Measurements from ENCODE around the gene UTS2R. TPM values are rescaled to one million over a fixed set of nuclear protein-coding genes. Genes with fewer than 3 reads are reported as not detected.

Gene UTS2R
- total and polyA plus RNA-seq, 7 donors, result 0.10 to 3.8 (median 0.70) TPM; not detected in 3

GRCh38 chr17:82328141-82328993, 43.2 kb upstream of the UTS2R start:
- WGBS, 3 donors, result 77 to 80% (median 78%) methylated on average over 28 of the region's 28 CpGs
- TF ChIP-seq CTCF (IDR thresholded peaks at IDR 0.05), result no peak
- Histone ChIP-seq H3K36me3 (ENCODE audit: insufficient read depth in 1 of 2, low read depth in 1 of 2) (no peaks in the 10 kb centered on the region), H3K9me3 (no peaks in the 10 kb centered on the region), H3K4me1 (peaks cover 17% of the 10 kb centered on the region), H3K27me3 (ENCODE audit: insufficient read depth in 3 of 3, low read length in 2 of 3) (peaks cover 0 to 39% (median 16%) of the 10 kb centered on the region in 3 donors), H3K27ac (no peak overlapping the region), H3K4me3 (no peak overlapping the region)
- no peak for DNase-seq
- intact Hi-C loops (cut with DNase I), result no loop called here
- no peak for ATAC-seq

GRCh38 chr17:82328994-82329507, 42.5 kb upstream of the UTS2R start:
- no peak for DNase-seq
- Histone ChIP-seq H3K9me3 (no peaks in the 10 kb centered on the region), H3K36me3 (ENCODE audit: insufficient read depth in 1 of 2, low read depth in 1 of 2) (no peaks in the 10 kb centered on the region), H3K4me1 (peaks cover 17% of the 10 kb centered on the region), H3K27ac (no peak overlapping the region), H3K27me3 (ENCODE audit: insufficient read depth in 3 of 3, low read length in 2 of 3) (peaks cover 0 to 44% (median 16%) of the 10 kb centered on the region in 3 donors), H3K4me3 (no peak overlapping the region)
- no peak for ATAC-seq
- WGBS, 3 donors, result 87 to 92% (median 88%) methylated on average over 14 to 15 of the region's 15 CpGs
- intact Hi-C loops (cut with DNase I), result no loop called here
- no peak for TF ChIP-seq CTCF (IDR thresholded peaks at IDR 0.05)

- ATAC-seq (no peak), DNase-seq (no peak)
- intact Hi-C loops (cut with DNase I), result loop anchor here in 1 of 2 donors (5.0 kb wide), 1 partner anchor 303 kb away; no protein-coding TSS in a partner anchor
- Histone ChIP-seq H3K36me3 (ENCODE audit: insufficient read depth in 1 of 2, low read depth in 1 of 2) (no peaks in the 10 kb centered on the region), H3K4me1 (peaks cover 17% of the 10 kb centered on the region), H3K9me3 (no peaks in the 10 kb centered on the region), H3K4me3 (no peak overlapping the region), H3K27ac (no peak overlapping the region), H3K27me3 (ENCODE audit: insufficient read depth in 3 of 3, low read length in 2 of 3) (peaks cover 0 to 50% (median 18%) of the 10 kb centered on the region in 3 donors)
- 49 to 58% (median 54%) methylated on average over 19 of the region's 19 CpGs for WGBS, 3 donors
- no peak for TF ChIP-seq CTCF (IDR thresholded peaks at IDR 0.05)
Measured at GRCh38 chr17:82329683-82330321, 41.8 kb upstream of the UTS2R start.

GRCh38 chr17:82330322-82331239, 41.0 kb upstream of the UTS2R start:
- Histone ChIP-seq H3K27ac (no peak overlapping the region), H3K4me1 (peaks cover 17% of the 10 kb centered on the region), H3K9me3 (no peaks in the 10 kb centered on the region), H3K36me3 (ENCODE audit: insufficient read depth in 1 of 2, low read depth in 1 of 2) (no peaks in the 10 kb centered on the region), H3K27me3 (ENCODE audit: insufficient read depth in 3 of 3, low read length in 2 of 3) (peaks cover 0 to 53% (median 18%) of the 10 kb centered on the region in 3 donors), H3K4me3 (no peak overlapping the region)
- peak in 3 of 4 donors; percentile 14 to 15 (median 14) for ATAC-seq
- intact Hi-C loops (cut with DNase I), result loop anchor here in 1 of 2 donors (5.0 kb wide), 1 partner anchor 303 kb away; no protein-coding TSS in a partner anchor
- peak in 1 of 2 donors; percentile 75 for DNase-seq
- WGBS, 3 donors, result 23 to 28% (median 26%) methylated on average over 23 to 28 of the region's 28 CpGs
- TF ChIP-seq CTCF (IDR thresholded peaks at IDR 0.05), result no peak
